ENCODE measurements around the gene MAGEA8. TPM values are rescaled to one million over a fixed set of nuclear protein-coding genes. Genes with fewer than 3 reads are reported as not detected.
"Not testable (repeated sequence)": the region's sequence is repeated elsewhere in the genome, so short reads cannot be mapped to it uniquely, and the experiment has no call there.

Gene MAGEA8
- total RNA-seq, 2 donors from 2014 or later, result not detected

DNA sequence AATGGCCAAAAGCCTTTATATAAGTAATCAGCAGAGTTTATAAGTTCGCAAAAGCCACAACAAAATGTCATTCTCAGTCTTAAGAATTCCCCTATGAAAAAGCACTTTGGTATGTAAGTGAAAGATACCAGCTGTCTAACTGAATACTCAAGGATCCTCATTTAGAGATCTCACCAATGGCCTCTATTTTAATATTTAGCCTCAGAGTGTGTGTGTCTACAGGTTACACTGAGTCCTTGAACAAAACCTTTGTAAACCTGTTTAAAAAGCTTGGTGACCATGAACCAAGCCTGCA, 46.9 kb downstream of the MAGEA8 start:
- H3K4me3 ChIP-seq; ATAC-seq; intact Hi-C loops (cut with DNase I); H3K9me3 ChIP-seq; H3K27ac ChIP-seq; H3K36me3 ChIP-seq (replicated peaks in 1 of 2; ENCODE audit: insufficient read depth in 1 of 2, low read depth in 2 of 2); H3K27me3 ChIP-seq; DNase-seq; H3K4me1 ChIP-seq: not testable (repeated sequence)
- WGBS, 2 donors, result no CpG with 5 or more reads among the region's 1 CpG

DNA sequence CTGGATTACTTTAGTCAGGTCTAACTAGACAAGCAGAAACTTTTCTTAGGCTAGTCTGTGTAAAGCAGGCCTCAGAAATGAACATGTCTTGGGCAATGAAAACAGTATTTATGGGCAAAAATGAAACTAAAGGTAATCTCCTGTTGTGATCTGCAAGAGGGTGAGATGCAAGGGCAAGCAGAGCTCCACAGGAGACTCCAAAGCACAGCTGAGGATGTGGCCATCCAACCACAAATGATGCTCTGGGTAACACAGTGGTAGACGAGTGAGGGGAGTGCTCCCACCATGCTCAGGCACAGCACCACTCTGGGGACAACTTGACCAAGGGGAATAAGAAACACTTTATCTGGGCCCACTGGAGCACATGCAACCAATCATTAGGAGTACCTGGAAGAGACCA, 47.7 kb downstream of the MAGEA8 start:
- ATAC-seq; H3K27ac ChIP-seq; intact Hi-C loops (cut with DNase I); H3K36me3 ChIP-seq (replicated peaks in 1 of 2; ENCODE audit: insufficient read depth in 1 of 2, low read depth in 2 of 2); H3K27me3 ChIP-seq; DNase-seq; H3K4me3 ChIP-seq; H3K9me3 ChIP-seq; H3K4me1 ChIP-seq: not testable (repeated sequence)
- no CpG with 5 or more reads among the region's 1 CpG for WGBS, 2 donors

DNA sequence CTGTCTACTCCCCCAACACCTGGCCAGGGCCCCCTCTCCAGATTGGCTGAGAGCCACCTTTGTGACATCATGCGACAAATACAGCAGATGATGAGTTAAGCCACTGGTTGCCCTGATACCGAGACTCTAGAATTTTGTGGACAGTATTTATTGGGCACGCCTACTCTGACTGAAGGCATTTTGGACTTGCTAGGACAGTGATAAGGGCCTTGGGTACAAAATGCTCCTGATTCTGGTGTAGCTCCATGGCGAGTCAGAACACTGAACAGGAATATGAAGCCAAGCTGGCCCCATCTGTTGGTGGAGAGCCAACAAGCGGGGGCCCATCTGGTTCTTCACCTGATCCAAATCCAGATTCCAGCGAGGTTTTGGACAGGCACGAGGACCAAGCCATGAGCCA, 48.4 kb downstream of the MAGEA8 start, which contains the start of gene HSFX4:
Gene HSFX4 (plus strand): TSS at position 174 of the 400 bp plus-strand sequence. CDS start 72 bp downstream, at position 246.
- WGBS, 2 donors, result no CpG with 5 or more reads among the region's 7 CpGs
- H3K27me3 ChIP-seq; DNase-seq; H3K9me3 ChIP-seq; H3K4me1 ChIP-seq; intact Hi-C loops (cut with DNase I); ATAC-seq; H3K27ac ChIP-seq; H3K36me3 ChIP-seq (replicated peaks in 1 of 2; ENCODE audit: insufficient read depth in 1 of 2, low read depth in 2 of 2); H3K4me3 ChIP-seq: not testable (repeated sequence)

- H3K27ac ChIP-seq; DNase-seq; H3K36me3 ChIP-seq (replicated peaks in 1 of 2; ENCODE audit: insufficient read depth in 1 of 2, low read depth in 2 of 2); intact Hi-C loops (cut with DNase I); H3K4me1 ChIP-seq; H3K27me3 ChIP-seq; H3K4me3 ChIP-seq; H3K9me3 ChIP-seq; ATAC-seq: not testable (repeated sequence)
- WGBS, 2 donors, result 60 to 88% methylated on average over 1 of the region's 4 CpGs
These were observed 50.4 kb downstream of the MAGEA8 start for GRCh38 chrX:149931355-149931754.

DNA sequence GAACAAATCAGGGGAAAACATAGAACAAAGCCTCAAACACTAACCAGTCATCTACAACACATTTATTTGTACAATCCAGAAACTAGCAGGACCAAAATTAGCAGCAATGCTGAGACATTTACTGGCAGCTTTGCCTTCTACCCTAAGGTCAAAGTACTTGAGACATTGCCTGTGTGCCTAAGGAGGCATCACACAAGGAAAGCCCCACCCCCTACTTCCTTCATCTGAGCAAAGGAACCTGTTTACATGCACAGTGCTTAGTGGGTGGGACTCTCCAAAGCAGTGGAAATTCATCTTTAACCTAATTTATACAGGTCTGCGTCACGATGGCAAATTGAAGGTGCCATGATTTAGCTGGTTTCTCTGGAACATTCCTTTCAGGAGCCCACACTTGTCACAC, 51.2 kb downstream of the MAGEA8 start:
- WGBS, 2 donors, result 100% methylated on average over 2 of the region's 2 CpGs; no CpG with 5 or more reads in 1 of the 2 donors
- H3K4me1 ChIP-seq; intact Hi-C loops (cut with DNase I); H3K4me3 ChIP-seq; ATAC-seq; H3K27me3 ChIP-seq; H3K36me3 ChIP-seq (replicated peaks in 1 of 2; ENCODE audit: insufficient read depth in 1 of 2, low read depth in 2 of 2); H3K27ac ChIP-seq; H3K9me3 ChIP-seq; DNase-seq: not testable (repeated sequence)

DNA sequence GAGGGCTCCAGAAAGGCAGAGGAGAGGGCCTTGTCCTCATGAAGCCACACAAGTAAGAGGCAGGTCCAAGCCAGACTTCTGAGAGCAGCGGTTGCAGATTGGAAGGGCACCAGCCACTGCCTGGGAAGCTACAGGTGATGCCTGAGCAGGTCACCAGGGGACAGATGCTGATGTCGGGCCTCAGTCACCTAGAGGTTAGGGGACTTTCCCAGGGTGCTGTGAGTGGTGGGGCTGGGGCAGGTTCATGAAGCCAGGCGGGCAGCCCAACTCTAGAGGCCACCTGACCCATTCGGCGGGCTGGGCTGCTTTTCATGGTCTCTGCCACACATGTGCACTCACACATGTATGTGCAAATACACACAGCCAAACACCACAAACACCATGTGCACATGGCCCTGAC, 52.0 kb downstream of the MAGEA8 start:
- H3K27ac ChIP-seq; H3K4me1 ChIP-seq; intact Hi-C loops (cut with DNase I); H3K36me3 ChIP-seq (replicated peaks in 1 of 2; ENCODE audit: insufficient read depth in 1 of 2, low read depth in 2 of 2); ATAC-seq; H3K27me3 ChIP-seq; H3K4me3 ChIP-seq; H3K9me3 ChIP-seq; DNase-seq: not testable (repeated sequence)
- no CpG with 5 or more reads among the region's 5 CpGs for WGBS, 2 donors

- H3K9me3 ChIP-seq; intact Hi-C loops (cut with DNase I); H3K27ac ChIP-seq; H3K4me1 ChIP-seq; DNase-seq; H3K36me3 ChIP-seq (replicated peaks in 1 of 2; ENCODE audit: insufficient read depth in 1 of 2, low read depth in 2 of 2); H3K4me3 ChIP-seq; ATAC-seq; H3K27me3 ChIP-seq: not testable (repeated sequence)
- WGBS, 2 donors, result 80% methylated on average over 2 of the region's 21 CpGs; no CpG with 5 or more reads in 1 of the 2 donors
These were observed 52.6 kb downstream of the MAGEA8 start for GRCh38 chrX:149933547-149933946.

Other genes with a start within 250 kb of the MAGEA8 start
- gene TMEM185A, start 249.4 kb upstream of the MAGEA8 start, total RNA-seq, result 1 to 10 TPM; 7.3 to 8.0 TPM
- not detected for gene MAGEA11, start 169.1 kb upstream of the MAGEA8 start, total RNA-seq
- gene HSFX1, start 107.1 kb upstream of the MAGEA8 start, total RNA-seq, result 1 to 10 TPM in 1 of 2 donors, under 1 TPM in 1; 0.26 to 4.3 TPM
- not detected for gene MAGEA9, start 99.3 kb upstream of the MAGEA8 start, total RNA-seq
- not detected for gene HSFX4, start 48.4 kb downstream of the MAGEA8 start, total RNA-seq
- 10 to 100 TPM; 13.2 to 15.0 TPM for gene EOLA2, start 57.3 kb downstream of the MAGEA8 start, total RNA-seq

All from body of pancreas (tissue), 4 donors.